Nephron progenitor cell (in vitro differentiated cells): ENCODE results near the gene PGD.

Source experiments
- DNase-seq: peaks from one replicate; pipeline ENCODE4 v3.0.0; 2021
- H3K27ac Mint-ChIP-seq: 2 replicates; pipeline ENCODE4 v1.8.0; 2021; ENCODE audit warnings: mild to moderate bottlenecking, moderate library complexity, mixed read lengths
- H3K27me3 Mint-ChIP-seq: 2 replicates; pipeline ENCODE4 v1.8.0; 2021; ENCODE audit warnings: mild to moderate bottlenecking, low read depth, mixed read lengths; ENCODE audit not compliant: poor library complexity
- H3K36me3 Mint-ChIP-seq: 2 replicates; pipeline ENCODE4 v1.8.0; 2021; ENCODE audit warnings: low read depth, mixed read lengths
- H3K4me1 Mint-ChIP-seq: 2 replicates; pipeline ENCODE4 v1.8.0; 2021; ENCODE audit warnings: mixed read lengths
- H3K4me3 Mint-ChIP-seq: 2 replicates; pipeline ENCODE4 v1.8.0; 2021; ENCODE audit warnings: mild to moderate bottlenecking, moderate library complexity, mixed read lengths
- H3K9me3 Mint-ChIP-seq: 2 replicates; pipeline ENCODE4 v1.8.0; 2021; ENCODE audit warnings: mild to moderate bottlenecking, moderate library complexity, mixed read lengths
- TF ChIP-seq, protein P1 (sequence below): fragments of 200-600 bp; sonication (generic); IDR thresholded peaks from 2 replicates; pipeline ENCODE4 v1.5.0; 2021; ENCODE audit warnings: antibody characterized with exemption

PGD gene

DNA sequence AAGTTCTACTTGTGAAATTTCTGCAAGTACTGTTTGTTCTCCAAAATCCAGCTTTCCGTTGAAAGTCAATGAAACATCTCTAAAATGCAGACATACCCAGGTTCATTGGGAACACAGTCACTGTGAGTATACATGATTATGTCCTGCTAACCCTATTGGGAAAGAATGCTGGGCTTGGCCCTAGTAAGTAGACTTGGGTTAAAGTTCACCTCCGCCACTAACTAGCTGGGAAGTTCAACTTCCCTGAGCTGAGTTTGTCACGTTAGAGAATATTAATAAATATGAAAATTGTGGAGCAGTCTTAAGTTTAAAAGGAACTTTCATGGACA lies 10.5 kb upstream of the PGD start:
- H3K27me3 Mint-ChIP-seq, result peaks cover 5% of the 10 kb centered on the region
- no peak for DNase-seq
- no peak overlapping the region for H3K4me3 Mint-ChIP-seq
- H3K4me1 Mint-ChIP-seq, result peaks cover 13% of the 10 kb centered on the region
- H3K9me3 Mint-ChIP-seq, result no peaks in the 10 kb centered on the region
- TF ChIP-seq, protein P1, sequence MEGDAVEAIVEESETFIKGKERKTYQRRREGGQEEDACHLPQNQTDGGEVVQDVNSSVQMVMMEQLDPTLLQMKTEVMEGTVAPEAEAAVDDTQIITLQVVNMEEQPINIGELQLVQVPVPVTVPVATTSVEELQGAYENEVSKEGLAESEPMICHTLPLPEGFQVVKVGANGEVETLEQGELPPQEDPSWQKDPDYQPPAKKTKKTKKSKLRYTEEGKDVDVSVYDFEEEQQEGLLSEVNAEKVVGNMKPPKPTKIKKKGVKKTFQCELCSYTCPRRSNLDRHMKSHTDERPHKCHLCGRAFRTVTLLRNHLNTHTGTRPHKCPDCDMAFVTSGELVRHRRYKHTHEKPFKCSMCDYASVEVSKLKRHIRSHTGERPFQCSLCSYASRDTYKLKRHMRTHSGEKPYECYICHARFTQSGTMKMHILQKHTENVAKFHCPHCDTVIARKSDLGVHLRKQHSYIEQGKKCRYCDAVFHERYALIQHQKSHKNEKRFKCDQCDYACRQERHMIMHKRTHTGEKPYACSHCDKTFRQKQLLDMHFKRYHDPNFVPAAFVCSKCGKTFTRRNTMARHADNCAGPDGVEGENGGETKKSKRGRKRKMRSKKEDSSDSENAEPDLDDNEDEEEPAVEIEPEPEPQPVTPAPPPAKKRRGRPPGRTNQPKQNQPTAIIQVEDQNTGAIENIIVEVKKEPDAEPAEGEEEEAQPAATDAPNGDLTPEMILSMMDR, result no peak
- peaks cover 27% of the 10 kb centered on the region for H3K36me3 Mint-ChIP-seq
- H3K27ac Mint-ChIP-seq, result peak overlapping the region; percentile 84

DNA sequence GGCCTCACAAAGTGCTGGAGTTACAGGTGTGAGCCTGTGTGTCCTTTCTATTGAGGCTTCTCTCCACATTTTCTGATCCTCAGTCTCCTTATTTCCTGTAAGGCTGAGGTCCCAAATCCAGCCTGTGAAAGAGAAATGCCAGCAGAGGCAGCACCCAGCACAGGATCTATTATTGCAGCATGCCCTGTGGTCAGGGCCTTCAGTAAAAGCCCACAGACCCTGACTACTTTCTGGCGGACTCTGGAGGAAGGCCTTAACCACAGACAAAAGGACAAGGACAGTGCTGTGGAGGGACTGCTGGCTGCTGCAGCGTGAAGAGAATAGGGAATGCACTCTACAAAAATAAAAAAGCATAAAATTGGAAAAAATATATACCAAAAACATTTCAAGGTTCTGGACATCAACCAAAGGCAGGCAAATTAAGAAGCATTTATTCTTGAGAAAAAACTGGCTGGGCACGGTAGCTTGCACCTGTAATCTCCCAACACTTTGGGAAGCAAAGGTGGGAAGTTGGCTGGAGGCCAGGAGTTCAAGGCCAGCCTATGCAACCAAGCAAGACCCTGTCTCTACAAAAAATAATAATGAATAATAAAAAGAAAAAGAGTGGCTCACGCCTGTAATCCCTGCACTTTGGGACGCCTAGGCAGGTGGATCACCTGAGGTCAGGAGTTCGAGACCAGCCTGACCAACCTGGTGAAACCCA lies 9.4 kb upstream of the PGD start:
- TF ChIP-seq, protein P1, result no peak
- Mint-ChIP-seq H3K36me3 (peaks cover 28% of the 10 kb centered on the region), H3K4me1 (peaks cover 13% of the 10 kb centered on the region), H3K4me3 (no peak overlapping the region), H3K27ac (no peak overlapping the region), H3K27me3 (peaks cover 5% of the 10 kb centered on the region), H3K9me3 (peaks cover 9% of the 10 kb centered on the region)
- DNase-seq, result no peak

DNA sequence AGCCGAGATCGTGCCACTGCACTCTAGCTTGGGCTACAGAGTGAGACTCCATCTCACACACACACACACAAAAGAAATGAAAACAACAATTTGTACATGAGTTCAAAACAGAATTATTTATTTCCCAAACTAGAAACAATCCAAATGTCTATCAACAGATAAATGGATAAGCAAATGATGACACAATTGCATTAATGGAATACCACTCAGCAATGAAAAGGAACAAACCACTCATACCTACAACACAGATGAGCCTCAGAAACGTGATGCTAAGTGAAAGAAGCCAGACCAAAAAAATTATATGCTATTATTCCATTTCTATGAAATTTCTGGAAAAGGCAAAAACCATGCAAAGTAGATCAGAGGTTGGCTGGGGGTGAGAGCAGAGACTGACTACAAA lies 2.0 kb upstream of the PGD start:
- Mint-ChIP-seq H3K36me3 (peaks cover 36% of the 10 kb centered on the region), H3K4me1 (peaks cover 34% of the 10 kb centered on the region), H3K27ac (no peak overlapping the region), H3K27me3 (peaks cover 5% of the 10 kb centered on the region), H3K4me3 (peak overlapping the region; percentile 64), H3K9me3 (peaks cover 12% of the 10 kb centered on the region)
- TF ChIP-seq, protein P1, result no peak
- DNase-seq, result no peak

DNA sequence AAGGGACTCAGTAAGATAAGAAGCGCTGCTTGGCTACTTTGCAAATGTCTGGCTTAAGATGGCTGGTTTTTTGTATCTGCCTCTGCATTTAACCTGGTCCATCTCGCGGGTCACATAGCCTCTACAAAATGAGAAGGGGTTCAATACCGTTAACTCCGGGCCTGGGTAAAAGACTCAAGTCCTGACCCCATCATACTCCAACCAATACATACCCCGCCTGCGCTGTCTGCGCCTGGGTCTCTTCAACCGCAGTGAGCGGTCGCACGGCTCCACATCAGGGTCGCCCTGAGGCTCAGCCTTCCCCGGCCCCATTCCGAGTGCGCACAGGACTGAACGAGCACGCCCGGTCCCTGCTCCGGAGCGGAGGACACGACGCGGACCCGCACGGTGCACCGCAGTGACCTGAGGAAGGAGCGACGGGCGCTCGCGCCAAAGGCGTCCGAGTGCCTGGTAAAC lies 558 bp upstream of the PGD start:
- no peak for DNase-seq
- TF ChIP-seq, protein P1, result no peak
- Mint-ChIP-seq H3K4me1 (peaks cover 34% of the 10 kb centered on the region), H3K4me3 (peak overlapping the region; percentile 91), H3K36me3 (peaks cover 45% of the 10 kb centered on the region), H3K9me3 (peaks cover 12% of the 10 kb centered on the region), H3K27me3 (peaks cover 4% of the 10 kb centered on the region), H3K27ac (peak overlapping the region; percentile 95)

DNA sequence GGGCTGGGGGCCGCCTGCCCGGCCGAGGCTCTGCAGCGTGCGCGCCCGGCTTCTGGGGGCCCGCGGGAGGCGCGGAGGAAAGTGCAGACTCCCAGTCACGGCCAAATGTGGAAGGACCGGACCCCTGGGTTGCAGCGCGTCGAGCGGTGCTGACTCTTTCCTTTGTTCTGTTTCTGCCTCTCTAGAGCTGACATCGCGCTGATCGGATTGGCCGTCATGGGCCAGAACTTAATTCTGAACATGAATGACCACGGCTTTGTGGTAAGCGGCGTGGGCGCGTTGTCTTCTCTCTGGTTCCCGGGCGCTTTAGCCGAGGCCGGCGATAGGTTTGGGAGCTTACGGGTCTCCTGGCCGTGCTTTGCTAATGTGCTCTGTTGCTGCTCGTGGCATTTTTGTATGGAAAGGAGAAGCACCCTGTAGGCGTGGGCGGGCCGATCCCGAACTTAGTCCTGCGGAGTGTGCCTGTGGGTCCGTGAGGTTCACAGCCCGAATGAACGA lies 629 bp downstream of the PGD start:
- peaks cover 2% of the 10 kb centered on the region for H3K9me3 Mint-ChIP-seq
- peaks cover 4% of the 10 kb centered on the region for H3K27me3 Mint-ChIP-seq
- peaks cover 47% of the 10 kb centered on the region for H3K36me3 Mint-ChIP-seq
- TF ChIP-seq, protein P1, result no peak
- H3K4me3 Mint-ChIP-seq, result peak overlapping the region; percentile 94
- peak overlapping the region; percentile 92 for H3K27ac Mint-ChIP-seq
- H3K4me1 Mint-ChIP-seq, result peaks cover 34% of the 10 kb centered on the region
- no peak for DNase-seq

DNA sequence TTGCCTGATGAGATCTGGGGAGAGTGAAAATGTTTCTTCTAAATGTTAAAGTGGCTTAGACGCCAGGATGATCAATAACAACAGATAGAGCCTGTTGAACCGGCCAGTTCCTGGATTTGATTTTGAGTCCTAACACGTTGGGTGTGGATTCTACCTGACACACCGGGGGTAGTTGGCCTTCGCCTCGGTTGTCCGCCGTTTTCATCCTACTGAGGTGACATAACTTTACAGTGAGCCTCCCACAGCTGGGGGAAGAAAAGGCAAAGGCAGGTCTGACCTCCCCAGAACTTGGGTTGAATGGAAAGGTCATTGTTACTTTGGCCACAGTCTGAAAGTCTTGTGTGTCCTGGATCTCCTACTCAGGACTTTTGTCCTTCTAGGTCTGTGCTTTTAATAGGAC lies 1.1 kb downstream of the PGD start:
- Mint-ChIP-seq H3K27ac (peak overlapping the region; percentile 92), H3K27me3 (peaks cover 4% of the 10 kb centered on the region), H3K4me1 (peaks cover 34% of the 10 kb centered on the region), H3K4me3 (peak overlapping the region; percentile 94), H3K9me3 (no peaks in the 10 kb centered on the region), H3K36me3 (peaks cover 50% of the 10 kb centered on the region)
- TF ChIP-seq, protein P1, result no peak
- no peak for DNase-seq
